Uterus (tissue), 4 donors: Measurements from ENCODE around the gene MYO19. TPM values are rescaled to one million over a fixed set of nuclear protein-coding genes. Genes with fewer than 3 reads are reported as not detected.
A peak's percentile ranks its signal among the peaks of the same experiment; 100 is the strongest.

Source experiments
- DNase-seq, 2 donors: peaks; one replicate each; pipeline ENCODE4 v3.0.0-alpha.2; 2019 to 2020
- H3K27ac ChIP-seq, 2 donors: fragments of 200-600 bp; sonication (generic); 1 replicate in 1 of 2; 2 replicates in 1 of 2; pipeline ENCODE4 v1.5.1; 2016 to 2018
- H3K27me3 ChIP-seq, 2 donors: fragments of 200-600 bp; sonication (generic); one replicate each; pipeline ENCODE4 v1.5.1; 2018 to 2019; ENCODE audit warnings: control low read depth in 1 of 2
- H3K36me3 ChIP-seq, 2 donors: fragments of 200-600 bp; sonication (generic); one replicate each; pipeline ENCODE4 v1.5.1; 2019; ENCODE audit warnings: control low read depth in 1 of 2
- H3K4me1 ChIP-seq, 2 donors: fragments of 200-600 bp; sonication (generic); one replicate each; pipeline ENCODE4 v1.5.1; 2018 to 2019; ENCODE audit warnings: control low read depth in 1 of 2
- H3K4me3 ChIP-seq, 2 donors: fragments of 200-600 bp; sonication (generic); 1 replicate in 1 of 2; 2 replicates in 1 of 2; pipeline ENCODE4 v1.5.1; 2018 to 2019; ENCODE audit warnings: mild to moderate bottlenecking in 1 of 2
- H3K9me3 ChIP-seq, 2 donors: fragments of 200-600 bp; sonication (generic); one replicate each; pipeline ENCODE4 v1.5.1; 2019; ENCODE audit warnings: control low read depth in 1 of 2
- POLR2A ChIP-seq, 2 donors: fragments of 450-650 bp; IDR thresholded peaks; one replicate each; pipeline ENCODE4 v1.6.1; 2016; ENCODE audit warnings: antibody characterized with exemption in 2 of 2, mild to moderate bottlenecking in 1 of 2, moderate library complexity in 1 of 2
- intact Hi-C: fragments of 100-400 bp; cut with DNase I; formaldehyde crosslinking; loops from one replicate; pipeline ENCODE4 v1.15.1; 2023; ENCODE audit warnings: low total_unique reads
- total RNA-seq, 4 donors: library from RNA; depleted of rRNA in 3 of 4; stranded (reverse); fragments of >200 nt in 3 of 4; gene quantifications; one replicate each; pipeline versions ENCODE4 v1.1.0 to v1.2.4, GENCODE V29; 2014 to 2023
- TF ChIP-seq, protein P1 (sequence below), 4 experiments: fragments of 200-600 bp in 2 of 4; fragments of 450-650 bp in 2 of 4; sonication (generic) in 2 of 4; IDR thresholded peaks; one replicate each; pipeline ENCODE4 v1.5.1; 2016 to 2019; ENCODE audit warnings: antibody characterized with exemption in 4 of 4, mild to moderate bottlenecking in 2 of 4, moderate library complexity in 1 of 4
- donor health status: DM: yes; HTN: yes; CAD: no.

Gene MYO19
- total RNA-seq, 4 donors from 2014 or later = 7.9 to 69.7 (median 48.5) TPM

DNA sequence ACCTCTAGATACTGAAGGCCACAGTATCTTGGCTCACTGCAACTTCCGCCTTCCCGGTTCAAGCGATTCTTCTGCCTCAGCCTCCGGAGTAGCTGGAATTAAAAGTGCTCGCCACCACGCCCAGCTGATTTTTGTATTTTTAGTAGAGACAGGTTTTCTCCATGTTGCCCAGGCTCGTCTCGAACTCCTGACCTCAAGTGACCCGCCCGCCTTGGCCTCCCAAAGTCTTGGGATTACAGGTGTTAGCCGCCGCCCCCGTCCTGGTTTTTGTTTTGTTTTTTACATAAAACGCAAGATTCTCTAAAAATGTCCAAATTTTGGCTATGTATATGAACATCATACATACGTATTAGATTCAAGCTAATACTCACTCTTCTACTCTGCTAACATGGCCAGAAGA is 8.1 kb upstream of the MYO19 start:
- Histone ChIP-seq H3K36me3 (no peaks in the 10 kb centered on the region), H3K27ac (no peak overlapping the region), H3K27me3 (no peaks in the 10 kb centered on the region), H3K9me3 (no peaks in the 10 kb centered on the region), H3K4me1 (peaks cover 6 to 11% of the 10 kb centered on the region in 2 donors), H3K4me3 (no peak overlapping the region)
- intact Hi-C loops = no loop called here
- TF ChIP-seq, protein P1, sequence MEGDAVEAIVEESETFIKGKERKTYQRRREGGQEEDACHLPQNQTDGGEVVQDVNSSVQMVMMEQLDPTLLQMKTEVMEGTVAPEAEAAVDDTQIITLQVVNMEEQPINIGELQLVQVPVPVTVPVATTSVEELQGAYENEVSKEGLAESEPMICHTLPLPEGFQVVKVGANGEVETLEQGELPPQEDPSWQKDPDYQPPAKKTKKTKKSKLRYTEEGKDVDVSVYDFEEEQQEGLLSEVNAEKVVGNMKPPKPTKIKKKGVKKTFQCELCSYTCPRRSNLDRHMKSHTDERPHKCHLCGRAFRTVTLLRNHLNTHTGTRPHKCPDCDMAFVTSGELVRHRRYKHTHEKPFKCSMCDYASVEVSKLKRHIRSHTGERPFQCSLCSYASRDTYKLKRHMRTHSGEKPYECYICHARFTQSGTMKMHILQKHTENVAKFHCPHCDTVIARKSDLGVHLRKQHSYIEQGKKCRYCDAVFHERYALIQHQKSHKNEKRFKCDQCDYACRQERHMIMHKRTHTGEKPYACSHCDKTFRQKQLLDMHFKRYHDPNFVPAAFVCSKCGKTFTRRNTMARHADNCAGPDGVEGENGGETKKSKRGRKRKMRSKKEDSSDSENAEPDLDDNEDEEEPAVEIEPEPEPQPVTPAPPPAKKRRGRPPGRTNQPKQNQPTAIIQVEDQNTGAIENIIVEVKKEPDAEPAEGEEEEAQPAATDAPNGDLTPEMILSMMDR (IDR thresholded peaks at IDR 0.05) = no peak
- no peak for TF ChIP-seq POLR2A (IDR thresholded peaks at IDR 0.05)
- no peak for DNase-seq

DNA sequence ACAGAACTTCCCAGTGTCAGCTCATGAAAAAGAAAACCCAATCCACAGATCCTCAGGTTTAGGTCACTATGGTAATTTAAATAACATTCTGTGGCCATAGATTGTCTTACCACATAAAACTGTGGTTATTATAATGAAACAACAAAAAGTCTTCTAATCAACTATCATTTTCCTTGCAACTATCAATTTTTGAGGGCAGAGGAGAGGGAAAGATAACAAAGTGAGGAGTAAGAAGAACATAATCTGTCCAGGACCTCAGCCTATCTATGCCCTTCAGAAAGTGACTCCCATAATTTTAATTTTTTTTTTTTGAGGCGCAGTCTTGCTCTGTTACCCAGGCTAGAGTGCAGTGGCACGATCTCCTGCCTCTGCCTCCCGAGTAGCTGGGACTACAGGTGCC is 6.0 kb upstream of the MYO19 start:
- DNase-seq = no peak
- TF ChIP-seq, protein P1 (IDR thresholded peaks at IDR 0.05) = no peak
- TF ChIP-seq POLR2A (IDR thresholded peaks at IDR 0.05) = no peak

DNA sequence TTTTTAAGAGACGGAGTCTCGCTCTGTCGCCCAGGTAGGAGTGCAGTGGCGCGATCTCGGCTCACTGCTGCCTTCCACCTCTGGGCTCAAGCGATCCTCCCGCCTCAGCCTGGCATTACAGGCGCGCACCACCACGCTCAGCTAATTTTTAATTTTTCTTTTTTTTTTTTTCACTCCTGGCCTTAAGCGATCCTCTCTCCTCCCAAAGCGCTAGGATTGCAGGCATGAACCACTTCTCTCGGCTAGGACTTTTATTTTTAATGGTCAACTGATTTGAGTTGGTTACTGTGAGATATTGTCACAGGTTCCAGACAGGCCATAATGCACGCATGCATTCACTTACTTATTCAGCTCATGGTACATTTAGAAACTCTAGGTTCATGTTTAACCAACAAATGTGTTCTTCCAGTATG is 1.0 kb upstream of the MYO19 start:
- intact Hi-C loops = no loop called here
- Histone ChIP-seq H3K9me3 (no peaks in the 10 kb centered on the region), H3K27me3 (no peaks in the 10 kb centered on the region), H3K4me3 (peak overlapping the region; percentile 78 to 86), H3K36me3 (no peaks in the 10 kb centered on the region), H3K27ac (peak overlapping the region; percentile 81 to 94), H3K4me1 (no peaks in the 10 kb centered on the region)
- no peak for TF ChIP-seq POLR2A (IDR thresholded peaks at IDR 0.05)
- TF ChIP-seq, protein P1 (IDR thresholded peaks at IDR 0.05) = no peak
- no peak for DNase-seq

More for the DNA sequence above, 6.0 kb upstream of the MYO19 start:
- Histone ChIP-seq H3K4me1 (no peaks in the 10 kb centered on the region), H3K36me3 (no peaks in the 10 kb centered on the region), H3K4me3 (no peak overlapping the region), H3K27me3 (no peaks in the 10 kb centered on the region), H3K27ac (no peak overlapping the region), H3K9me3 (no peaks in the 10 kb centered on the region)
- intact Hi-C loops = no loop called here

DNA sequence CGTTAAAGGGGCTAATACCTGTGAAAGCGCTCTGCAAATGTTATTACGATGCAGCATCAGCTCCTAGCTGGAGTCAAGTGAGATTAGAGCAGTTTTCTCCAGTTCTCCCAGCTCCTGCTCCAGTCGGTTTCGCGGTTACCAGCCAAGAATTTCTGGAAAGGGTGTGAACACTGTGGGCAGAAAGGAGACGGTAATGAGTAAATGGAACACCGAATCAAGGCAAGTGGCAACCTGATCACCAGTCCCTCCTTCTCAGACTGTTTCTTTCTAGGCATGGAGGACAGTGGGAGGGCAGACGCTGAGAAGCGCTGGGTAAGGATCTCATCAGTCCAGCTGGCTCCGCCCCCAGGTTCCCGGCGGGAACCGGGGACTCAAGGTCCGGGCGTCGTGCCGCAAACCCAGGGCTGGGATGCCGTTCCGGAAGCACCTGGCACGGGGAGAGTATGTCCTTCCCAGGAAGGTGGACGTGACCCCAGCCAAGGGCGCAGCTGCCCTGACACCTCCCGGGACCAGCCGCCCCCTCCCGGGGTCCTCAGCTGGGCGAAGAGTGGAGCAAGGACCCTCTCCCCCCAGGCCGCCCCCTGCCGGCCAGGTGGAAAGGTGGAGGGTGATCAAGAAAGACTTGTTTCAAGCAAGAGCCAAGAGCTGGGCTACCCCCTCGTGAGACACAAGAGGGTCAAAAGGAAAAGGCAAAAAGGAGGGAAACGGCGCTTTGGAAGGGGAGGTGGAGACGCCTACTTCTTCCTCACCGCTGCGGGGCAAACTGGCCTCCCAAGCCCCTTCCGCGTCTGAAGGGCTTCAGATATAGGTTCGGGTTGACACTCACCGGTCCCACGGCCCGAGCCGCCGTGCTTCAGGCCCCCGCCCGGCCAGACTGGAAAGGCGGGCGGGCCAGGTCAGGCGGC is 481 bp downstream of the MYO19 start:
- intact Hi-C loops = no loop called here
- peak overlapping the region; percentile 78 to 86 for H3K4me3 ChIP-seq
- H3K9me3 ChIP-seq = no peaks in the 10 kb centered on the region
- no peak for TF ChIP-seq POLR2A (IDR thresholded peaks at IDR 0.05)
- TF ChIP-seq, protein P1 (IDR thresholded peaks at IDR 0.05) = peak in 3 of 4 experiments; percentile 9 to 29 (median 24)
- peak overlapping the region; percentile 81 to 94 for H3K27ac ChIP-seq
- no peaks in the 10 kb centered on the region for H3K36me3 ChIP-seq
- no peaks in the 10 kb centered on the region for H3K27me3 ChIP-seq
- DNase-seq = peak; percentile 58 to 70
- H3K4me1 ChIP-seq = no peaks in the 10 kb centered on the region

DNA sequence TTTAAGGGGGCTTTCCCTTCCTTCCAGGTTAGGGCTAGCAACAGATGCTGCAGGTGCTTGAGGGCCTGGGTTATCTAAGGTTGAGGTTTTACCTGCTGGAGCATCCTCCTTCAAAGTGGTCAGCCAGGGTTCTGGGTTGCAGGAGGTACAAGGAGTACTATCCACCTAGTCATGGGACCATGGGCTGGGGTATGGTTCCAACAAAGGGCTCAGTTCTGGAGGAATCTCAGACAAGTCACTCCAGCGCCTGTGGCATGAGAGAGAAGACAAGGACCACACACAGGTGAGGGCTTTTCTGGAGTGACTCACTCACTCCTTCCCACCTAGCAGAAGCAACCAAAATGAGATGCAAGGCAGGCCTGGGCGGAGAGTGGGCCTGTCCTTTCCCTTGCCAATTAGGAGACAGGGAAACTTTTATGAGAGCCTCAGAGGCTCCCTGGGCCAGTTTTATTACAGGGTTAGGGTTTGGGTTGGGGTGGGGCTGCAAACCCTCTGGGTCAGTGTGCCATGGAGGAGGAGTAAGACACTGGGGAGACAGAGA is 2.2 kb downstream of the MYO19 start:
- no peaks in the 10 kb centered on the region for H3K9me3 ChIP-seq
- H3K36me3 ChIP-seq = no peaks in the 10 kb centered on the region
- intact Hi-C loops = no loop called here
- TF ChIP-seq POLR2A (IDR thresholded peaks at IDR 0.05) = no peak
- TF ChIP-seq, protein P1 (IDR thresholded peaks at IDR 0.05) = no peak
- H3K27ac ChIP-seq = no peak overlapping the region
- no peaks in the 10 kb centered on the region for H3K4me1 ChIP-seq
- H3K4me3 ChIP-seq = no peak overlapping the region
- H3K27me3 ChIP-seq = no peaks in the 10 kb centered on the region
- DNase-seq = no peak
